Hepatocyte (in vitro differentiated cells): ENCODE results near the gene UGT2B17. TPM values are rescaled to one million over a fixed set of nuclear protein-coding genes. Genes with fewer than 3 reads are reported as not detected.
"Not testable (repeated sequence)": the region's sequence is repeated elsewhere in the genome, so short reads cannot be mapped to it uniquely, and the experiment has no call there.

Experiments
- DNase-seq: peaks from one replicate; pipeline ENCODE4 v3.0.0-alpha.2; 2016; ENCODE audit warnings: low spot score
- H2AFZ ChIP-seq: fragments of 200-600 bp; sonication (generic); 2 replicates; pipeline ENCODE4 v1.6.0; 2016; ENCODE audit warnings: antibody characterized with exemption, mild to moderate bottlenecking
- H3K27ac ChIP-seq: fragments of 200-600 bp; sonication (generic); 2 replicates; pipeline ENCODE4 v1.5.1; 2016; ENCODE audit warnings: mild to moderate bottlenecking
- H3K27me3 ChIP-seq: fragments of 200-600 bp; sonication (generic); 2 replicates; pipeline ENCODE4 v1.6.1; 2016
- H3K36me3 ChIP-seq: fragments of 200-600 bp; sonication (generic); replicated peaks from 2 replicates; pipeline ENCODE4 v1.5.1; 2016; ENCODE audit warnings: low read depth; ENCODE audit not compliant: insufficient read depth
- H3K4me1 ChIP-seq: fragments of 200-600 bp; sonication (generic); 2 replicates; pipeline ENCODE4 v1.5.1; 2016; ENCODE audit warnings: mild to moderate bottlenecking, moderate library complexity; ENCODE audit not compliant: insufficient read depth
- H3K4me2 ChIP-seq: fragments of 200-600 bp; sonication (generic); 2 replicates; pipeline ENCODE4 v1.6.0; 2016
- H3K4me3 ChIP-seq: fragments of 200-600 bp; sonication (generic); 2 replicates; pipeline ENCODE4 v1.5.1; 2016; ENCODE audit warnings: mild to moderate bottlenecking
- H3K79me2 ChIP-seq: fragments of 200-600 bp; sonication (generic); 2 replicates; pipeline ENCODE4 v1.6.0; 2017; ENCODE audit warnings: mild to moderate bottlenecking
- H3K9me2 ChIP-seq: fragments of 200-600 bp; sonication (generic); replicated peaks from 2 replicates; pipeline ENCODE4 v1.6.0; 2017; ENCODE audit warnings: mild to moderate bottlenecking; ENCODE audit not compliant: insufficient read depth
- H3K9me3 ChIP-seq: fragments of 200-600 bp; sonication (generic); 2 replicates; pipeline ENCODE4 v1.5.1; 2016; ENCODE audit warnings: low read depth, mild to moderate bottlenecking
- H4K20me1 ChIP-seq: fragments of 200-600 bp; sonication (generic); 2 replicates; pipeline ENCODE4 v1.6.0; 2016; ENCODE audit warnings: mild to moderate bottlenecking; ENCODE audit not compliant: insufficient read depth, poor library complexity, severe bottlenecking
- EZH2 ChIP-seq: fragments of 200-600 bp; sonication (generic); IDR thresholded peaks from 2 replicates; pipeline ENCODE4 v1.6.1; 2016; ENCODE audit warnings: antibody characterized with exemption, mild to moderate bottlenecking, borderline replicate concordance
- EZH2phosphoT487 ChIP-seq: fragments of 200-600 bp; sonication (generic); IDR thresholded peaks from one replicate; pipeline ENCODE4 v1.6.1; 2018; ENCODE audit warnings: antibody characterized with exemption, mild to moderate bottlenecking, low read depth, moderate library complexity; ENCODE audit not compliant: unreplicated experiment, severe bottlenecking
- WGBS: methylation state at CpG from one replicate; pipeline ENCODE4 v1.1.6; 2016; ENCODE audit warnings: low lambda C conversion rate; ENCODE audit errors: missing lambda C conversion rate; 5-methylcytosine and 5-hydroxymethylcytosine counted together
- polyA plus RNA-seq: library from polyadenylated mRNA; unstranded; fragments of >200 nt; fragmentation: Nextera tagmentation; extraction: Ambion mirVana; gene quantifications from 2 replicates; pipeline ENCODE4 v1.2.1, GENCODE V29; 2016
- total RNA-seq: library from RNA; depleted of rRNA; stranded (reverse); fragments of >200 nt; gene quantifications from 2 replicates; pipeline ENCODE4 v1.2.3, GENCODE V29; 2014
- TF ChIP-seq, protein P1 (sequence below): fragments of 200-600 bp; sonication (generic); IDR thresholded peaks from 2 replicates; pipeline ENCODE4 v1.5.1; 2016; ENCODE audit warnings: antibody characterized with exemption, mild to moderate bottlenecking; ENCODE audit not compliant: poor library complexity

The UGT2B17 gene
- total and polyA plus RNA-seq, 2 experiments from 2014 or later = 4.4 to 23.6 TPM

DNA sequence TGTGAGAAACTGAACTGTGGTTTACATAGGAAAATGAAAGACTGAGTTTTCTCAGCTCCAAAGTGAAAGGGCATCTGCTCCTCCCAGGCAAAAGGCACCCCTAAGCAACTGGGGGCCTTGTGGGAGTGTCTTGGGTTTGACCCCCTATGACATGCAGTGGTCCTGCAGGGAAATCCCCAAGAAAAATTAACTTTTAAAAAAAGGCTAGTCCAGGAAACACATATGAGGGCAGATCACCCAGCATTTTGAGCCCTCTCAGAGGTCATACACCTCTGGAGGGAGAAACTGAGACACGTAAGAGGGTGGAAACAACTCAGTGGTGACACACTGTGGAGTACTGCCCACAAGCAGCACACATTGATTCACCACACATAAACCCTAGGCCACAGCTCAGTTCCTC, 22.3 kb downstream of the UGT2B17 start:
- not testable (repeated sequence) for H4K20me1 ChIP-seq, DNase-seq, H3K4me3 ChIP-seq, H3K4me1 ChIP-seq, H3K27ac ChIP-seq, H3K27me3 ChIP-seq, H3K9me3 ChIP-seq, H2AFZ ChIP-seq, H3K4me2 ChIP-seq, H3K79me2 ChIP-seq, H3K36me3 ChIP-seq, H3K9me2 ChIP-seq
- no CpG with 5 or more reads among the region's 1 CpG for WGBS

- H3K9me3 ChIP-seq, H3K27ac ChIP-seq, H4K20me1 ChIP-seq, H3K27me3 ChIP-seq, H3K4me3 ChIP-seq, H2AFZ ChIP-seq, DNase-seq, H3K36me3 ChIP-seq, H3K4me1 ChIP-seq, H3K9me2 ChIP-seq, H3K4me2 ChIP-seq, H3K79me2 ChIP-seq: not testable (repeated sequence)
- WGBS = no CpG with 5 or more reads among the region's 5 CpGs
Observed at GRCh38 chr4:68552818-68553811, 23.0 kb downstream of the UGT2B17 start.

GRCh38 chr4:68542742-68543141, 33.4 kb downstream of the UGT2B17 start:
- H3K4me1 ChIP-seq, H3K9me2 ChIP-seq, DNase-seq, H2AFZ ChIP-seq, H4K20me1 ChIP-seq, H3K27ac ChIP-seq, H3K27me3 ChIP-seq, H3K79me2 ChIP-seq, H3K36me3 ChIP-seq, H3K4me2 ChIP-seq, H3K4me3 ChIP-seq, H3K9me3 ChIP-seq: not testable (repeated sequence)
- no CpG with 5 or more reads among the region's 13 CpGs for WGBS

DNA sequence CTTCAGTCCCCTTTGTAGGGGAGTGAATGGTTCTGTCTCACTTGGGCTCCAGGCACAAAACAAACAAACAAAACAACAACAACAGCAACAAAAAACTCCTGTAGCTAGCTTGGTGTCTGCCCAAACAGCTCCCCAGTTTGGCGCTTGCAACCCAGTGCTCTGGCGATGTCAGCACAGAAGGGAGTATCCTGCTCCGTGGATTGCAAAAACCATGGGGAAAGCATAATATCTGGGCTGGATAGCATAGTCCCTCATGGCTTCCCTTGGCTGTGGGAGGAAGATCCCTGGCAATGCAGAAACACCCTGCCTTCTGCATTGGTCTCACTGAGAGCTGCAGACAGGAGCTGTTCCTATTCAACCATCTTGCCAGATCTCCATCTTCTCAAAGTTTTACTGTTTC, 39.7 kb downstream of the UGT2B17 start:
- Histone ChIP-seq H3K4me2 (no peak overlapping the region), H3K79me2 (no peaks in the 10 kb centered on the region), H3K27ac (no peak overlapping the region), H3K9me3 (no peaks in the 10 kb centered on the region), H2AFZ (no peak overlapping the region), H3K36me3 (no peaks in the 10 kb centered on the region), H3K4me1 (no peaks in the 10 kb centered on the region), H3K4me3 (no peak overlapping the region), H4K20me1 (no peaks in the 10 kb centered on the region), H3K27me3 (no peaks in the 10 kb centered on the region), H3K9me2 (no peaks in the 10 kb centered on the region)
- TF ChIP-seq EZH2phosphoT487 (no peak), EZH2 (no peak)
- TF ChIP-seq, protein P1, sequence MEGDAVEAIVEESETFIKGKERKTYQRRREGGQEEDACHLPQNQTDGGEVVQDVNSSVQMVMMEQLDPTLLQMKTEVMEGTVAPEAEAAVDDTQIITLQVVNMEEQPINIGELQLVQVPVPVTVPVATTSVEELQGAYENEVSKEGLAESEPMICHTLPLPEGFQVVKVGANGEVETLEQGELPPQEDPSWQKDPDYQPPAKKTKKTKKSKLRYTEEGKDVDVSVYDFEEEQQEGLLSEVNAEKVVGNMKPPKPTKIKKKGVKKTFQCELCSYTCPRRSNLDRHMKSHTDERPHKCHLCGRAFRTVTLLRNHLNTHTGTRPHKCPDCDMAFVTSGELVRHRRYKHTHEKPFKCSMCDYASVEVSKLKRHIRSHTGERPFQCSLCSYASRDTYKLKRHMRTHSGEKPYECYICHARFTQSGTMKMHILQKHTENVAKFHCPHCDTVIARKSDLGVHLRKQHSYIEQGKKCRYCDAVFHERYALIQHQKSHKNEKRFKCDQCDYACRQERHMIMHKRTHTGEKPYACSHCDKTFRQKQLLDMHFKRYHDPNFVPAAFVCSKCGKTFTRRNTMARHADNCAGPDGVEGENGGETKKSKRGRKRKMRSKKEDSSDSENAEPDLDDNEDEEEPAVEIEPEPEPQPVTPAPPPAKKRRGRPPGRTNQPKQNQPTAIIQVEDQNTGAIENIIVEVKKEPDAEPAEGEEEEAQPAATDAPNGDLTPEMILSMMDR = no peak
- WGBS = no CpG with 5 or more reads among the region's 3 CpGs
- DNase-seq = no peak

GRCh38 chr4:68535974-68536373, 40.1 kb downstream of the UGT2B17 start:
- TF ChIP-seq EZH2phosphoT487 (no peak), EZH2 (no peak)
- TF ChIP-seq, protein P1 = no peak
- H3K4me1 ChIP-seq = no peaks in the 10 kb centered on the region
- no peak for DNase-seq
- no peaks in the 10 kb centered on the region for H4K20me1 ChIP-seq
- H3K27ac ChIP-seq = no peak overlapping the region
- no peak overlapping the region for H3K4me2 ChIP-seq
- no CpG with 5 or more reads among the region's 6 CpGs for WGBS
- no peaks in the 10 kb centered on the region for H3K9me3 ChIP-seq
- no peak overlapping the region for H2AFZ ChIP-seq
- H3K4me3 ChIP-seq = no peak overlapping the region
- H3K27me3 ChIP-seq = no peaks in the 10 kb centered on the region
- no peaks in the 10 kb centered on the region for H3K9me2 ChIP-seq
- H3K79me2 ChIP-seq = no peaks in the 10 kb centered on the region
- H3K36me3 ChIP-seq = no peaks in the 10 kb centered on the region

DNA sequence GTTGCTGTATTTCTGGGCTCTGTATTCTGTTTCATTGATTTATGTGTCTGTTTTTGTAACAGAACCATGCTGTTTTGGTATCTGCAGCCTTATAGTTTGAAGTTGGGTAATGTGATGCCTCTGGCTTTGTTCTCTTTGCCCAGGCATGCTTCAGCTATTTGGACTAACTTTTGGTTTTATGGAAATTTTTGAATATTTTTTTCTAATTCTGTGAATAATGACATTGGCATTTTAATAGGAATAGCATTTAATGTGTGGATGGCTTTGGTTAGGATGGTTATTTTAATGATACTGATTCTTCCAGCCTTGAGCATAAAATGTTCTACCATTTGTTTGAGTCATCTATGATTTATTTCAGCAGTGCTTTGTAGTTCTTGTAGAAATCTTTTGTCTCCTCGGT, 53.9 kb downstream of the UGT2B17 start:
- H3K79me2 ChIP-seq, H3K4me2 ChIP-seq, DNase-seq, H3K9me3 ChIP-seq, H3K4me1 ChIP-seq, H3K27ac ChIP-seq, H4K20me1 ChIP-seq, H3K36me3 ChIP-seq, H3K9me2 ChIP-seq, H3K27me3 ChIP-seq, H3K4me3 ChIP-seq, H2AFZ ChIP-seq: not testable (repeated sequence)
- WGBS = no CpG with 5 or more reads among the region's 1 CpG
